Measurements from ENCODE around the gene DNAI2.
A peak's percentile ranks its signal among the peaks of the same experiment; 100 is the strongest.

The DNAI2 gene

GRCh38 chr17:74325743-74326379 is 51.8 kb downstream of the DNAI2 start, which contains the start of gene KIF19:
KIF19 (plus strand) TSS chr17:74326226; CDS start chr17:74326350, 124 bp downstream.
- Mint-ChIP-seq H3K9me3 (no peaks in the 10 kb centered on the region), H3K4me1 (ENCODE audit: low read depth) (peaks cover 22% of the 10 kb centered on the region), H3K36me3 (ENCODE audit: low read depth) (no peaks in the 10 kb centered on the region), H3K4me3 (peak within 1 kb of the TSS; percentile 12), H3K27ac (no peak within 1 kb of the TSS), H3K27me3 (peaks cover 42% of the 10 kb centered on the region)
- peak; percentile 73 for DNase-seq

GRCh38 chr17:74326506-74326905 is 52.5 kb downstream of the DNAI2 start:
- Mint-ChIP-seq H3K4me3 (peak overlapping the region; percentile 12), H3K4me1 (ENCODE audit: low read depth) (peaks cover 22% of the 10 kb centered on the region), H3K9me3 (no peaks in the 10 kb centered on the region), H3K36me3 (ENCODE audit: low read depth) (no peaks in the 10 kb centered on the region), H3K27me3 (peaks cover 42% of the 10 kb centered on the region), H3K27ac (no peak overlapping the region)
- DNase-seq = no peak

- DNase-seq = no peak
- H3K27ac Mint-ChIP-seq = no peak overlapping the region
- no peak overlapping the region for H3K4me3 Mint-ChIP-seq
- no peaks in the 10 kb centered on the region for H3K9me3 Mint-ChIP-seq
- peaks cover 22% of the 10 kb centered on the region for H3K4me1 Mint-ChIP-seq (ENCODE audit: low read depth)
- no peaks in the 10 kb centered on the region for H3K36me3 Mint-ChIP-seq (ENCODE audit: low read depth)
- H3K27me3 Mint-ChIP-seq = peaks cover 34% of the 10 kb centered on the region
Observed at GRCh38 chr17:74328487-74328886, 54.5 kb downstream of the DNAI2 start.

- no peak overlapping the region for H3K4me3 Mint-ChIP-seq
- no peaks in the 10 kb centered on the region for H3K9me3 Mint-ChIP-seq
- no peak for DNase-seq
- H3K4me1 Mint-ChIP-seq (ENCODE audit: low read depth) = peaks cover 22% of the 10 kb centered on the region
- H3K36me3 Mint-ChIP-seq (ENCODE audit: low read depth) = no peaks in the 10 kb centered on the region
- no peak overlapping the region for H3K27ac Mint-ChIP-seq
- H3K27me3 Mint-ChIP-seq = peaks cover 30% of the 10 kb centered on the region
Observed at GRCh38 chr17:74329378-74329777, 55.3 kb downstream of the DNAI2 start.

GRCh38 chr17:74330446-74330845 is 56.4 kb downstream of the DNAI2 start:
- no peak for DNase-seq
- H3K27me3 Mint-ChIP-seq = peaks cover 20% of the 10 kb centered on the region
- H3K9me3 Mint-ChIP-seq = no peaks in the 10 kb centered on the region
- H3K4me1 Mint-ChIP-seq (ENCODE audit: low read depth) = peaks cover 18% of the 10 kb centered on the region
- H3K36me3 Mint-ChIP-seq (ENCODE audit: low read depth) = no peaks in the 10 kb centered on the region
- no peak overlapping the region for H3K27ac Mint-ChIP-seq
- no peak overlapping the region for H3K4me3 Mint-ChIP-seq

- H3K4me1 Mint-ChIP-seq (ENCODE audit: low read depth) = peaks cover 10% of the 10 kb centered on the region
- H3K27me3 Mint-ChIP-seq = peaks cover 8% of the 10 kb centered on the region
- H3K4me3 Mint-ChIP-seq = no peak overlapping the region
- H3K27ac Mint-ChIP-seq = no peak overlapping the region
- H3K9me3 Mint-ChIP-seq = no peaks in the 10 kb centered on the region
- no peak for DNase-seq
- H3K36me3 Mint-ChIP-seq (ENCODE audit: low read depth) = no peaks in the 10 kb centered on the region
Observed at GRCh38 chr17:74332017-74332650, 58.1 kb downstream of the DNAI2 start.

GRCh38 chr17:74332763-74333283 is 58.8 kb downstream of the DNAI2 start:
- no peak overlapping the region for H3K4me3 Mint-ChIP-seq
- no peaks in the 10 kb centered on the region for H3K9me3 Mint-ChIP-seq
- DNase-seq = no peak
- H3K27ac Mint-ChIP-seq = no peak overlapping the region
- H3K27me3 Mint-ChIP-seq = peaks cover 2% of the 10 kb centered on the region
- peaks cover 10% of the 10 kb centered on the region for H3K4me1 Mint-ChIP-seq (ENCODE audit: low read depth)
- no peaks in the 10 kb centered on the region for H3K36me3 Mint-ChIP-seq (ENCODE audit: low read depth)

GRCh38 chr17:74334393-74335039 is 60.5 kb downstream of the DNAI2 start:
- H3K27me3 Mint-ChIP-seq = no peaks in the 10 kb centered on the region
- no peak overlapping the region for H3K4me3 Mint-ChIP-seq
- no peaks in the 10 kb centered on the region for H3K9me3 Mint-ChIP-seq
- no peak overlapping the region for H3K27ac Mint-ChIP-seq
- H3K36me3 Mint-ChIP-seq (ENCODE audit: low read depth) = no peaks in the 10 kb centered on the region
- no peak for DNase-seq
- H3K4me1 Mint-ChIP-seq (ENCODE audit: low read depth) = peaks cover 1% of the 10 kb centered on the region

GRCh38 chr17:74335529-74336062 is 61.6 kb downstream of the DNAI2 start:
- Mint-ChIP-seq H3K36me3 (ENCODE audit: low read depth) (no peaks in the 10 kb centered on the region), H3K4me1 (ENCODE audit: low read depth) (no peaks in the 10 kb centered on the region), H3K27me3 (no peaks in the 10 kb centered on the region), H3K9me3 (no peaks in the 10 kb centered on the region), H3K4me3 (no peak overlapping the region), H3K27ac (no peak overlapping the region)
- no peak for DNase-seq

- Mint-ChIP-seq H3K4me3 (no peak overlapping the region), H3K4me1 (ENCODE audit: low read depth) (no peaks in the 10 kb centered on the region), H3K9me3 (no peaks in the 10 kb centered on the region), H3K36me3 (ENCODE audit: low read depth) (no peaks in the 10 kb centered on the region), H3K27ac (no peak overlapping the region), H3K27me3 (no peaks in the 10 kb centered on the region)
- DNase-seq = no peak
Observed at GRCh38 chr17:74336307-74336706, 62.3 kb downstream of the DNAI2 start.

GRCh38 chr17:74337834-74338500 is 63.9 kb downstream of the DNAI2 start:
- Mint-ChIP-seq H3K9me3 (no peaks in the 10 kb centered on the region), H3K27ac (no peak overlapping the region), H3K36me3 (ENCODE audit: low read depth) (no peaks in the 10 kb centered on the region), H3K4me1 (ENCODE audit: low read depth) (no peaks in the 10 kb centered on the region), H3K4me3 (no peak overlapping the region), H3K27me3 (no peaks in the 10 kb centered on the region)
- DNase-seq = no peak

GRCh38 chr17:74339537-74340195 is 65.6 kb downstream of the DNAI2 start:
- Mint-ChIP-seq H3K4me1 (ENCODE audit: low read depth) (no peaks in the 10 kb centered on the region), H3K36me3 (ENCODE audit: low read depth) (no peaks in the 10 kb centered on the region), H3K4me3 (no peak overlapping the region), H3K27me3 (no peaks in the 10 kb centered on the region), H3K9me3 (no peaks in the 10 kb centered on the region), H3K27ac (no peak overlapping the region)
- DNase-seq = no peak

- no peak overlapping the region for H3K27ac Mint-ChIP-seq
- DNase-seq = no peak
- no peaks in the 10 kb centered on the region for H3K36me3 Mint-ChIP-seq (ENCODE audit: low read depth)
- H3K27me3 Mint-ChIP-seq = no peaks in the 10 kb centered on the region
- no peak overlapping the region for H3K4me3 Mint-ChIP-seq
- H3K4me1 Mint-ChIP-seq (ENCODE audit: low read depth) = no peaks in the 10 kb centered on the region
- H3K9me3 Mint-ChIP-seq = no peaks in the 10 kb centered on the region
Observed at GRCh38 chr17:74340470-74341023, 66.5 kb downstream of the DNAI2 start.

GRCh38 chr17:74342224-74342623 is 68.2 kb downstream of the DNAI2 start:
- Mint-ChIP-seq H3K9me3 (no peaks in the 10 kb centered on the region), H3K36me3 (ENCODE audit: low read depth) (no peaks in the 10 kb centered on the region), H3K4me1 (ENCODE audit: low read depth) (no peaks in the 10 kb centered on the region), H3K27ac (no peak overlapping the region), H3K27me3 (no peaks in the 10 kb centered on the region), H3K4me3 (no peak overlapping the region)
- no peak for DNase-seq
